Activated CD8-positive, alpha-beta memory T cell treated with anti-CD3 and anti-CD28 coated beads for 36 hours (primary cell): ENCODE results near the gene MVB12B. TPM values are rescaled to one million over a fixed set of nuclear protein-coding genes. Genes with fewer than 3 reads are reported as not detected.
"Not testable (repeated sequence)": the region's sequence is repeated elsewhere in the genome, so short reads cannot be mapped to it uniquely, and the experiment has no call there.

Experiments used
- CTCF ChIA-PET: fragments of 350-600 bp; sonication (Branson Sonifier 250); formaldehyde crosslinking; loops from one replicate; lab custom pipeline; 2021; ENCODE audit warnings: antibody characterized with exemption; lab: Charles Lee
- POLR2A ChIA-PET: fragments of 350-600 bp; sonication (Branson Sonifier 250); formaldehyde crosslinking; loops from one replicate; lab custom pipeline; 2021; ENCODE audit warnings: antibody characterized with exemption; lab: Charles Lee
- total RNA-seq, 2 experiments: library from RNA; stranded (reverse); gene quantifications; one replicate each; pipeline ENCODE4 v1.2.3, GENCODE V29; 2021

The MVB12B gene
- total RNA-seq, 2 experiments from 2014 or later: 7.5 to 7.8 TPM

DNA sequence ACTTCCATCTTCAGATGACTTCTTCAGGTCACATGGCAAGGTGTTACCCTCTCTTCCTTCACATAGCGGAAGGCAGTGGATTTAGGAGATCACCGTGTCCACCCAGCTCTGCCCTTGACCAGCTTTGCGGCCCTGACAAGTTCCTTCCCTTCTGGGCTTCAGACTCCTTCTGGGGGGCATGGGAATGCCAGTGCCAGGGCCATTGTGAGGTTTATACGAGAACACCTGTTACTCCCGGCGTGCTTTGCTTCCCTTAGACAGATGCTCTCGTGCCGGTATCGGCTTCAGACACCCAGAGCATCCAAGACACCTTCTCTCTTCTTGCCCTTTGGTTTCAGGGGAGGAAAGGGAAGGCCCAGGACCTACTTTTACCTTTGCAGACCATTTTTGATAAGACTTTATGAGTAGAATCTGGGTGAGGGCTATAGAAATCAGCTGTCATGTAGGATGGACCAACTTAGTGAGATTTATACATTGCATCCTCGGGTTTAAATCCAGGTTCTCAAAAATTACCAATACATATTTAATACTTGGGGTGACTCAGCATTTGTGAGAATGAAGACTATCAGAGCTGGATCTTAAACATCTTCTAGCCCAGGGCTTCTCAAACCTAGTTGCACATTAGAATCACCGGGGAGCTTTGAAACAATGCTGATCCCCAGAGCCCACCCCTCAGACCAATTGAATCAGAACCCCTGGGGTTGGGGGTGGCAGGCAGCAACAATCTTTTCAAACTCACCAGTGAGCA lies 138.2 kb downstream of the MVB12B start:
- ChIA-PET POLR2A (no interaction called here), CTCF (interaction anchor here (0.9 to 1.4 kb wide), 4 partner anchors 17 to 66 kb away, joined by 3 to 7 read pairs (median 4); no protein-coding TSS in a partner anchor)

DNA sequence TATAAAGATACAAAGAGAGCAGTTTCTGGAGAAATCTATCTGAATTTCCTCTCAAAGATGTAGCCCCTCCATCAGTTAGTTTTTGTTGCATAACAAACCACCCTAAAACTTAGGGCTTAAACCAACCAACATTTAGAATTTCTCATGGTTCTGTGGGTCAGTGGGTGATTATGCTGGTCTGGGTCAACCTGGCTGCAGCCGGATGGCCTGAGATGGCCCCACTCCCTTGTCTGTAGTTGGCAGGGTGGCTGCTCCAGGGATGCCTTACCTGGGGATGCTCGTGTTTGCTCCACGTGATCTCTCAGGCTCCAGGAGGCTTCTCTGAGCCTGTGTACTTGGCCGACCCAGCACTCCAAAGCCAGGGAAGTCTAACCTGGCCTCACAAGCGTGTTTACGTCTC lies 139.3 kb downstream of the MVB12B start:
- CTCF ChIA-PET: interaction anchor here (1.4 kb wide), 1 partner anchor 33 kb away, joined by 7 read pairs; no protein-coding TSS in a partner anchor
- POLR2A ChIA-PET: no interaction called here

DNA sequence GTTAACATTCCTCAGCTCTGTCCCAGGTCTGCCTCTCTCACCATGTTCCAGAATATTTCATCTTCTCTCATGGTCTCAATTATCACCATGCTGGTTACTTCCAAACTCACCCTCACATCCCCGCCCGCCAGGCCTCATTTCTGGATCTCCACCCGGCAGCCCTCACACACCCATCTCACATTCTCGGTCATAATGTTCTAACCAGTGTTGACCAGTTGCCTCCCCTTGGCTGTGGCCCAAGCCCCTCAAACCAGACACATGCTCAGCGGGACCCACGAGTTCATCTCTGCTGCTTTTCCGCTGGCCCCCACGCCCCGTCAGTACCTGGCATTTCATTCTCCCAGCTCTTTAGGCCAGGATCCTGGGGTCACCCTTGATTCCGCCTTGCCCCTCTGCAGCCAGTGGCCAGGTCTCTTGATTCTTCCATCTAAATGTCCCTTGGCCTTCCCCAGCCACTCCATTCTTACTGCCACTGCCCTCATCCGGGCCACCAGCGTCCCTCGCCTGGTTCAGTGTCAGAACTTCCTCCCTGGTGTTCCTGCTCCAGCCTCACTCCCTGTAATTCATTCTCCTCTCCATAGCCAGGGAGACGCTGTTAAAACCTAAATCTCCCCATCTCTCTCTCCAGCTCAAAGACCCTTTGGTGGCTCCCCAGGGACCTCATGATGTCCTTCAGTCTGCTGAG lies 141.7 kb downstream of the MVB12B start:
- POLR2A ChIA-PET: no interaction called here
- CTCF ChIA-PET: interaction anchor here (1.0 kb wide), 1 partner anchor 46 kb away, joined by 3 read pairs; no protein-coding TSS in a partner anchor

DNA sequence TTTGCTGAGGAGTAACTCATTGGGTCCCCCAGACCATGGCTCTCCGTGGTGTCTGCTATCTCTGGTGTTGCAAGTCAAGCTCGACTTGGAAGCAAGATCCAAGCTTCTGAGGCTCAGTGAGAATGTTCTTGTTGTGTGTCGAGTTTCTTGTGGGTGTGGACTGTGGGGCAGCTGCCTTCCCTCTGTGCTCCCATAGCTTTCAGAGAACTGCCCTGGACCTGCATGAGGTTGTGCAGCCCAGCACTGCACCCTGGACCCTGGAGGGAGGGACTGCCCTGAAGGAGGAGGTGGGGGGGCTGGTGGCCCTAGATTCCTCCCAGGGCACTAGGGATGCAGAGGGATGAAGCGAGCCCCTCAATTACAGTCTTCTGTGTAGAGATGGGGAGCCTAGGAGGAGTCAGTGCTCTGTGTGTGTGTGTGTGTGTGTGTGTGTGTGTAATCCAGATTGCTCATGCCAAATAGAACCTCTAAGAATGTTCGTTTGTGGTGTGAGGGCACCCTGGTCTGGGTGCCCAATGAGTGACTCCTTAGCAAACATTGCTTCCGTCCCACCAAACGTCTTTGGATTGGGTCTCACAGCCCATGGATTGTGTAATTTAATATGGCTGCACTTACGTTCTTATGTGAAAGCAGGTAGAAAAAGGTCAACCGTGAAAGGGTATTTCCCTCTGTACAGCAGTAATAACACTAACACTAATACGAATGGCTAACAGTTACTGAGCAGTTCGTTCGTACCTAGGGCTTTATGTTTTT lies 143.8 kb downstream of the MVB12B start:
- ChIA-PET POLR2A (interaction anchor here (1.0 to 1.1 kb wide), 2 partner anchors 46 to 74 kb away, joined by 3 read pairs; no protein-coding TSS in a partner anchor), CTCF (interaction anchor here (0.6 to 3.1 kb wide), 4 partner anchors 21 to 85 kb away, joined by 3 to 14 read pairs (median 8); no protein-coding TSS in a partner anchor)

DNA sequence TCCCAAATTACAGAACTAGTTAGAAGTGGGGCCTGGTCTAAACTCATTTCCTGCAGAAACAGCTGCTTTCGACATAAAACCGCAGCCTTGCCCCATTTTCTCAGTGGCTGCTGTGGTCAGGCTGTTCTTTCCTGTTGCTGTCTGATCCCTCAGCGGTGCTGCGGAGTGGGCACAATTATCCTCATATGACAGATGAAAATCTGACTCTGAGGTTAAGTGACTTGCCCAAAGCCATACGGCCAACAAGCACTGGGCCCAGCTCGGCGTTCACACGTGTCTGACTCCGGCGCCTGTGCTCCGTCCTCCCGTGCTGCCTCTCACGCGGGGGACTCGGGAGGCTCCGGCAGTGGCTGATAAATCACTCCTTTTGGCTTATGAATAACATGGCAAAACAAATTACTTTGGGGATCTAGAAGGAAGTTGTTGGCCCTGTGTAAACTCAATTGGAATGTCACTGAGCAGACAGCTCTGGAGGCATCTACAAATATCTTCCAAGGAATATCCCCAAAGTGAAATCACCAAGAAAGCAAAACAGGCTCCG lies 144.5 kb downstream of the MVB12B start:
- CTCF ChIA-PET: interaction anchor here (0.6 to 3.1 kb wide), 5 partner anchors 20 to 84 kb away, joined by 3 to 14 read pairs (median 12); no protein-coding TSS in a partner anchor
- POLR2A ChIA-PET: interaction anchor here (1.0 to 1.1 kb wide), 2 partner anchors 45 to 74 kb away, joined by 3 read pairs; no protein-coding TSS in a partner anchor

DNA sequence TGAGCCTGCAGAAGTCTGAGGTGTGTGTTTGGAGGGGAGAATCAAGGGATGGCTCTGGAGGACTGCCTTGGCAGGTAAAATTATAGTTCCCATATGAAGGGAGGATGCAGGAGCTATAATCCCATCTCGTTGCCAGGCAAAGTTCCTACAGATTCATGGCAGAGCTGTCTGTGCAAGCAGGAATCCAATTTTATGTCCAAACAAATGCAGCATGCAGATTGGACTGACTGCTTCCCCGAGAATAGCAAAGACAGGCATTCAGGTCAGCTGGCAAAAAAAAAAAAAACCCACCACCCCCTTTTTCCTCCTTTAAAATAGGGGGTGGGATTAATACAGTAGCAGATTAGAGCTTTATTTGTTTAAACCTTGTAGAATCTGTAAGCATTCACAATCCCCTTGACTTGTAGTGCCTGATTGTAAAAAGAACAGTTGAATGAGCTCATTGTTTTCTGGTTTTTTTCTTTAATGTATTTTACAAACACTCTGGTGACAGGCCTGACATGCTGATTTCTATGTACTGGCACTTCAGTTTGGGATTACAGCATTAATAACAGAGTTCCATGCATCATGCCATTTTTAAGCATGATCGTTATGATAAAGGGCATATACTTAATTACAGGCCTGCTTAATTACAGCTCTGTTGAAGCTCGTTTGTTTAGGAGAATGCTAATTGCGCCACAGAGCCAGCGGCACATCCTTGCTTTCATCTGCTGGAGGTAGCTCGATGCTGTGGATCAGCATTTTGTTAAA lies 145.7 kb downstream of the MVB12B start:
- ChIA-PET POLR2A (no interaction called here), CTCF (interaction anchor here (0.9 to 3.1 kb wide), 7 partner anchors 15 to 1064 kb away, joined by 3 to 14 read pairs (median 5); no protein-coding TSS in a partner anchor)

DNA sequence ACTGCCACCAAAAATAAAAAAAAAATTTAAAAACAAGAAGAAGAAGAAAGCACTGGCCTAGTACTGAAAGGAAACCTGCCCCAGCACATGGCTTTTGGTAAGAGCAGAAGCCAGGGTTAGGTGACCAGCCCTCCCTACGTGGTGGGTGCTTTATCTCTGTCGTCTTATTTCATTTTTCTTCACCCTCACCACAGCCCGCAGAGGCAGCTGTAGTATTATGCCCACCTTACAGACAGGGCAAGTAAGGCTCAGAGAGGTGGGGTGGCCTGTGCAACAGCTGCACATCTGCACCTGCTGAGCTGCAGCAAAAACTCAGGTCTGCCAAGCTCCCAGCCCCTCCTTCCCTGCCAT lies 146.3 kb downstream of the MVB12B start:
- CTCF ChIA-PET: interaction anchor here (0.6 to 3.0 kb wide), 5 partner anchors 16 to 1786 kb away, joined by 3 to 13 read pairs (median 5); no protein-coding TSS in a partner anchor
- POLR2A ChIA-PET: no interaction called here

DNA sequence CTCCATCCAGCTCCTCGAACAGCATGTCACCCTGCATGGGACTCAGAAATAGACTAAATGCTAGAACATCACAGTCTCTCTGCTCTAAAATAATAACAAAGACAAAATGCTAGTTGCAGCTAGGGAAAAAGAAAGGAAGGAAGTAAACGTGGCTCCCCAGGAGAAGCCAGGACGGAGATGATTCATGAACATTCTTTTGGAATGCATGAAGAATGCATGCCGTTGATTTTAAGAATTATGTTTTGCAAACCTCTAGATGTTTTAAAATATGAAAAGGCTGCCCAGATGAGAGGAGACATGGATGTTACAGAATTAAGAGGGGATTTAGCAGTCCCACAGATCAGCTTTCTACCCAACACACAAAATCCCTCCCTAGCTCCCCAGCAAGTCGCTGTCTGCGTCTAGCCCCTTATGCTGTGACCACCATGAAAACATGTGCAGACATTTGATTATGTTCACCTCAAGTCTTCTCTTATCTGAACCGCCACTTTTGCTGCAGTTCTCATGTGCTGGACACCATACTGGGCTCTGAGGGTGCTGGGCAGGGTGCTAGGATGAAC lies 147.7 kb downstream of the MVB12B start:
- ChIA-PET POLR2A (no interaction called here), CTCF (interaction anchor here (2.3 to 3.0 kb wide), 2 partner anchors 17 to 25 kb away, joined by 10 to 12 read pairs; no protein-coding TSS in a partner anchor)

DNA sequence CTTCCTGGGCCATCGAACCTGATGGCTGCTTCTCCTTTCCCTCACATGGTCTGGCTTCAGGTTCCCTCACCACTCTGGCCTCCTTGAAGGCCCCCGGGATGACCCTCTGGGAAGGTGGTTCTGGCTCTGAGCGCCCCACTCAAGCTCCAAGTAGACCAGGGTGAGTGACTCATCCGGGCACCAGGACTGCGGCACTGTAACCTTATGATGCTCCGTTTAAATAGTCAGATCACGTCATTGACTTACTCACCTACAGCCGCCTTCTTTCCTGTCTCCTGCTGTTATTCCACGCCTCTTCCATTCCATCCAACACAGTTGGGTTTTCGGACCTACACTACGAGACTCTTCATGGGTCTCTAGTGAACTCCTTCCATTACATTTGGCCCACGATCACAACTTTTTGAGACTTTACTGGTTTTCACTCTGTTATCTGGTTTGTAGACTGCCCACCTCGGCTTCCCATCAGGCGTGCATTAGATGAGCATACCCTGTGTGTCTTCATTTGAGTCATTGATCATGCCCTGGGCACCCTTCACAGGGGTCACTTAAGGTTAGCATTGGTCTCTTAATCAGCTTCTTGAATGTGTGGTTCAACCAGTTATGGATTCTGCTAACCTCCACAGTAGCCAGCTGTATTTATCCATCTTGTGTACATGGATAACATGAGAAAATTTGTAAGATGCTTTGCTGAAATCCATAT lies 148.3 kb downstream of the MVB12B start:
- POLR2A ChIA-PET: no interaction called here
- CTCF ChIA-PET: interaction anchor here (0.6 to 2.3 kb wide), 2 partner anchors 16 to 26 kb away, joined by 3 to 10 read pairs; no protein-coding TSS in a partner anchor

DNA sequence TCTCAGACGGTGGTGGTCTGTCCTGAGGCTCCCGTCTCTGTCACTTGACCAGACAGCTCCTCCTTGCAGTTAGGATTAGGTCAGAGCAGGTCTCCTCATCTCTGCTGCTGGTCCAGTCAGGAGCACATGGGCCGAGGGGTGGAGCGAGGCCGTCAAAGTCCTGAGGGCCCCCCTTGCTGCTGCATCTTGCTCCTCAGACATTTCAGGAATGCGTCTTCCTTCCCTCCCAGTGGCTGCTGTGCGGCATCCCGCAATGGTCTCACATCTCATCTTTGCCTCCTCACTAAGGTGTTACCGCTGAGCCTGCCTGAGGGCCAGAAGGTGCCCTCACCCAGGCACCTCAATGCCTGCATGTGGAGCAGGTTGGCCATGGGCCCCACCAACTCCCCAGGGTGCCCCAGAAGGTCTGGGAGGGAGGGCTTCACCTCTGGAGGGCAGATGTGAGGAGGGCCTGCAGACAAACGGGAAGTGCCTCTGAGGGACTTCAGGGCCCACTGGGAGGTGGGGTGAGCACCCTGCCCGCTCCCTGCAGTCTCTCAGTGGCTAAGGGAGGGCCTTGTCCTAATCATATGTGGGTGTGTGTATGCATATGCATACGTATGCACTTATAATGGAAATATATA lies 149.4 kb downstream of the MVB12B start:
- POLR2A ChIA-PET: interaction anchor here (0.7 kb wide), 1 partner anchor 485 kb away, joined by 4 read pairs; no protein-coding TSS in a partner anchor
- CTCF ChIA-PET: interaction anchor here (2.3 kb wide), 1 partner anchor 15 kb away, joined by 10 read pairs; no protein-coding TSS in a partner anchor

DNA sequence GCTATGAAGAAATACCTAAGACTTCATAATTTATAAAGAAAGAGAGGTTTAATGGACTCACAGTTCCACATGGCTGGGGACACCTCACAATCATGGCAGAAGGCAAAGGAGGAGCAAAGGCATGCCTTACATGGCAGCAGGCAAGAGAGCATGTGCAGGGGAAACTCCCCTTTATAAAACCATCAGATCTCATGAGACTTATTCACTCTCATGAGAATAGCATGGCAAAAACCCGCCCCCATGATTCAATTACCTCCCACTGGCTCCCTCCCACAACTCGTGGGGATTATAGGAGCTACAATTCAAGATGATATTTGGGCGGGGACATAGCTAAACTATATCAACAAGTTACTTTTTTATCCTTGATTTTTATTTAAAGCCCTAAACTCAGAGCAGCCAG lies 150.8 kb downstream of the MVB12B start:
- CTCF ChIA-PET: not testable (repeated sequence)
- POLR2A ChIA-PET: interaction anchor here (0.7 kb wide), 1 partner anchor 8 kb away, joined by 4 read pairs; no protein-coding TSS in a partner anchor

DNA sequence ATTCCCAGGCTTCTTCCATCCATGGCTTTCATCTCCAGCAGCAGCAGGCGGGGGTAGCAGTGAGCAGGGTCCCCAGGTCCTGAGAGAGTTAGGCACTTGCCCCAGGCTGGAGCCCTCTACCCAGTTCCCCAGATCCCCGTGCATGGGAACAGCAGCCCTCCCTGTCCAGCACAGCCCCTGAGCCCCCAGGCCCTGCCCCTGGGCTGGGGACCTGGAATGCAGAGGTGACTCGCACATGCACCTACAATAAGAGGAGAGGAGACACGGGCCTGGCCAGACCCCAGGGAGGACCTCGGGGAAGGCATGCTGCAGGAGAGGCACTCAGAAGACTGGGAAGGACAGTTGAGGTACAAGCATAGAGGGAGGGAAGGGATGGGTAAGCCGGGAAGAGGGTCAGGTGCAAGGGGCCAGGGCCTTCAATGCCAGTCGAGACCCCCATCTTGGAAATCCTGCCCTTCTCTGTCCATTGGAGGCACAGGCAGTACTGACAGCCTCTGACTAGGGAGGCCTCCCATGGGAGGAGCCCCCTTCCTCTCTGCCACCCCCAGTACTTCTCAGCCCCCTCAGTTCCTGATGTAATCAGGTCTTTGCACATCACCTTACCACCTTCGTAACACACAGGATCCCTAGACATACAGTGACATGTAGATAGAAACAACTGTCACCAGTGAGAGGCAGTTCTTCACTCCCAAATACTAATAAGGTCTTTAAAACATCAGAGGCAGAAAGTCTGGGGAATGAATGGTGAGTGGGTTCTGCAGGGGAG lies 151.8 kb downstream of the MVB12B start:
- POLR2A ChIA-PET: no interaction called here
- CTCF ChIA-PET: no interaction called here

DNA sequence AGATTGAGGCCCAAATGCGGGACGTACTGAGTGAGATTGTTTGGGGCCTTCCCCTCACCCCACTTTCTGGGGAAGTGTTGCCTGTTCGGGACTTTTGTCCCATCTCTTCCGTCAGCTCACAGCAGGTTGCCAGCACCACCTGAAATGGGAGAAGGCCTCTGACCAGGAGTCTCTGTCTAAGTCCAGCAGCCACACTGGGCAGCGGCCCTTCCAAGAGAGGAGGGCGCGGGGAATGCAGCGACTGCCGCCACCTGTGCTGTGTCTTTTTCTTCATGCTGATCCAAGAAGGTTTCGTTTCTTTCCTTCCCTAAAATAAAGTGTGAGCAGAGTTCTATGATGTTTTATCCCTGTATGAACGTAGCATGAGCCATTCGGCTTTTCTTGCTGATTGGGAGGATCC lies 152.9 kb downstream of the MVB12B start:
- POLR2A ChIA-PET: no interaction called here
- CTCF ChIA-PET: no interaction called here

DNA sequence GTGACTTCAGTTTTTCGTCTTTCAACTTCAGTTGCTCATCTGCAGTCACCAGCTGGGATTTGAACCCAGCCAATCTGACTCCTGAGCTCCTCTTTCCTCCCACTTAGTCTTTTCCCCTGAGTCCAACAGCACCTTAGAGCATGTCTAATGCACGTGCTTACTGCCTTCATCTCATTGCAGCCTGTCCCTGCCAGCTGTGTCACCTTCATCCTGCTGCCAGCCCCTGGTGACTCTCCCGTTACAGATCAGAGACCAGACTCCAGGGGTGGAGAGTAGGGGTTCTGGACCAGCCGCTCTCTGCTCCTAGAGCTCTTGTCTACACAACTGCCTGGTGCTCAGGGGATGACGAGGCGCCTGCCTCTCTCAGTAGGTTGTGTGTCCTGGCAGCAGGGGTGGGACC lies 154.2 kb downstream of the MVB12B start:
- CTCF ChIA-PET: no interaction called here
- POLR2A ChIA-PET: no interaction called here

DNA sequence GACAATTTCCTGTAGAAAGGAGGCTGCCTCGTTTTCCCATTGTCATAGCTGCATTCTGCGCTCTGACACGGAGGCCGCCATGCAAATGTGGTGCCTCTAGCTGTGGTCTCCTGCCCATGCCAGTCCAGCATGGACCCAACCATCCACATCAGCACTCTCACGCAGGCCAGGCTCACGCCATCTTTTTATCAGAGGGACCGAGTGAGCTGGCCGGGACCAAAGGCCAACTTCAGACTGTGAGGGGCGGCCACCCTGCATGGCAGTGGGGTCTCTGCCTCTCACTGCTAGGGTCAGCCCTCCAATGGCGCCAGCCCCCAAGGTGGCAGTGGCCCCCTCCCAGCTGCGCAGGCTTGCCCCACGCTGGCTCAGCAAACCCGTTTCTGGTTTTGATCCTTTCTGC lies 155.2 kb downstream of the MVB12B start:
- POLR2A ChIA-PET: no interaction called here

More for the DNA sequence above, 155.2 kb downstream of the MVB12B start:
- CTCF ChIA-PET: interaction anchor here (0.6 to 1.3 kb wide), 4 partner anchors 9 to 76 kb away, joined by 3 to 6 read pairs (median 4); no protein-coding TSS in a partner anchor
